Activated T-cell treated with anti-CD3 and anti-CD28 coated beads, Interleukin-2, amount 50 U/mL, for 72 hours (primary cell): Measurements from ENCODE around the gene COG5. TPM values are rescaled to one million over a fixed set of nuclear protein-coding genes. Genes with fewer than 3 reads are reported as not detected.

Source experiments
- ATAC-seq, 2 donors: fragments of 150-1000 bp; cut with Tn5 transposase; replicated peaks in 1 of 2; 2 replicates each; pipeline ENCODE4 v1.10.0; 2021; ENCODE audit warnings: moderate library complexity in 2 of 2, mild to moderate bottlenecking in 1 of 2
- DNase-seq, 2 donors: peaks; one replicate each; pipeline ENCODE4 v3.0.0; 2021 to 2022; ENCODE audit warnings: mixed read lengths in 1 of 2
- H3K27ac Mint-ChIP-seq: one replicate; pipeline ENCODE4 v1.8.0; 2022; ENCODE audit warnings: mild to moderate bottlenecking, moderate library complexity, mixed read lengths
- H3K27me3 Mint-ChIP-seq: one replicate; pipeline ENCODE4 v1.8.0; 2022; ENCODE audit warnings: low read depth, mixed read lengths
- H3K36me3 Mint-ChIP-seq, 2 donors: one replicate each; pipeline ENCODE4 v1.8.0; 2022; ENCODE audit warnings: mixed read lengths in 2 of 2, mild to moderate bottlenecking in 1 of 2; ENCODE audit not compliant: insufficient read depth in 2 of 2
- H3K4me1 Mint-ChIP-seq: one replicate; pipeline ENCODE4 v1.8.0; 2022; ENCODE audit warnings: low read depth, mixed read lengths
- H3K4me3 Mint-ChIP-seq, 2 donors: one replicate each; pipeline ENCODE4 v1.8.0; 2022; ENCODE audit warnings: mild to moderate bottlenecking in 2 of 2, mixed read lengths in 2 of 2, moderate library complexity in 2 of 2
- H3K9me3 Mint-ChIP-seq, 2 donors: one replicate each; pipeline ENCODE4 v1.8.0; 2022; ENCODE audit warnings: mixed read lengths in 2 of 2
- total RNA-seq, 2 donors: library from RNA; stranded (reverse); gene quantifications; one replicate each; pipeline ENCODE4 v1.2.3, GENCODE V29; 2022

COG5 gene
- total RNA-seq, 2 donors from 2014 or later, result 30.4 to 55.5 TPM

GRCh38 chr7:107315716-107316220 lies 248.0 kb downstream of the COG5 start:
- ATAC-seq (no peak), DNase-seq (no peak)
- H3K4me3 Mint-ChIP-seq, result no peak overlapping the region
- H3K27ac Mint-ChIP-seq, result peak overlapping the region; percentile 49
- no peaks in the 10 kb centered on the region for H3K4me1 Mint-ChIP-seq
- H3K36me3 Mint-ChIP-seq, result peaks cover 2 to 4% of the 10 kb centered on the region in 2 donors
- H3K9me3 Mint-ChIP-seq, result no peaks in the 10 kb centered on the region
- no peaks in the 10 kb centered on the region for H3K27me3 Mint-ChIP-seq

GRCh38 chr7:107313355-107313754 lies 250.4 kb downstream of the COG5 start:
- Mint-ChIP-seq H3K27me3 (no peaks in the 10 kb centered on the region), H3K9me3 (no peaks in the 10 kb centered on the region), H3K27ac (no peak overlapping the region), H3K4me3 (no peak overlapping the region), H3K36me3 (peaks cover 1 to 2% of the 10 kb centered on the region in 2 donors), H3K4me1 (no peaks in the 10 kb centered on the region)
- ATAC-seq, result no peak
- DNase-seq, result no peak

- Mint-ChIP-seq H3K4me1 (no peaks in the 10 kb centered on the region), H3K36me3 (peaks cover 1 to 2% of the 10 kb centered on the region in 2 donors), H3K4me3 (peak overlapping the region in 1 of 2 donors; percentile 11), H3K27ac (peak overlapping the region; percentile 14), H3K27me3 (no peaks in the 10 kb centered on the region), H3K9me3 (no peaks in the 10 kb centered on the region)
- DNase-seq (no peak), ATAC-seq (peak in 1 of 2 donors; percentile 83)
These were observed 251.3 kb downstream of the COG5 start for GRCh38 chr7:107312418-107312817.

- no peak for ATAC-seq
- Mint-ChIP-seq H3K9me3 (no peaks in the 10 kb centered on the region), H3K4me3 (no peak overlapping the region), H3K27me3 (no peaks in the 10 kb centered on the region), H3K36me3 (peaks cover 1 to 3% of the 10 kb centered on the region in 2 donors), H3K4me1 (no peaks in the 10 kb centered on the region), H3K27ac (no peak overlapping the region)
- no peak for DNase-seq
These were observed 254.4 kb downstream of the COG5 start for GRCh38 chr7:107309296-107309695.

- DNase-seq (no peak), ATAC-seq (no peak)
- no peaks in the 10 kb centered on the region for H3K27me3 Mint-ChIP-seq
- no peak overlapping the region for H3K4me3 Mint-ChIP-seq
- H3K27ac Mint-ChIP-seq, result no peak overlapping the region
- H3K9me3 Mint-ChIP-seq, result no peaks in the 10 kb centered on the region
- peaks cover 1 to 3% of the 10 kb centered on the region in 2 donors for H3K36me3 Mint-ChIP-seq
- no peaks in the 10 kb centered on the region for H3K4me1 Mint-ChIP-seq
These were observed 259.1 kb downstream of the COG5 start for GRCh38 chr7:107304636-107305035.

GRCh38 chr7:107304063-107304462 lies 259.7 kb downstream of the COG5 start:
- no peak overlapping the region for H3K27ac Mint-ChIP-seq
- no peaks in the 10 kb centered on the region for H3K27me3 Mint-ChIP-seq
- H3K9me3 Mint-ChIP-seq, result no peaks in the 10 kb centered on the region
- H3K4me1 Mint-ChIP-seq, result no peaks in the 10 kb centered on the region
- H3K4me3 Mint-ChIP-seq, result no peak overlapping the region
- H3K36me3 Mint-ChIP-seq, result peaks cover 1 to 3% of the 10 kb centered on the region in 2 donors
- ATAC-seq (no peak), DNase-seq (no peak)

- no peak for ATAC-seq
- Mint-ChIP-seq H3K27me3 (no peaks in the 10 kb centered on the region), H3K9me3 (no peaks in the 10 kb centered on the region), H3K4me3 (no peak overlapping the region), H3K36me3 (peaks cover 1 to 3% of the 10 kb centered on the region in 2 donors), H3K4me1 (no peaks in the 10 kb centered on the region), H3K27ac (no peak overlapping the region)
- no peak for DNase-seq
These were observed 261.4 kb downstream of the COG5 start for GRCh38 chr7:107302250-107302847.

GRCh38 chr7:107294182-107294581 lies 269.5 kb downstream of the COG5 start:
- no peak for DNase-seq
- Mint-ChIP-seq H3K4me3 (no peak overlapping the region), H3K9me3 (no peaks in the 10 kb centered on the region), H3K4me1 (no peaks in the 10 kb centered on the region), H3K27me3 (no peaks in the 10 kb centered on the region), H3K27ac (no peak overlapping the region), H3K36me3 (peaks cover 6 to 7% of the 10 kb centered on the region in 2 donors)
- no peak for ATAC-seq

GRCh38 chr7:107292591-107292990 lies 271.1 kb downstream of the COG5 start:
- Mint-ChIP-seq H3K27ac (no peak overlapping the region), H3K4me1 (no peaks in the 10 kb centered on the region)
- no peak for ATAC-seq

GRCh38 chr7:107291434-107291833 lies 272.3 kb downstream of the COG5 start:
- DNase-seq (no peak), ATAC-seq (no peak)
- no peaks in the 10 kb centered on the region for H3K27me3 Mint-ChIP-seq

More at GRCh38 chr7:107292591-107292990, 271.1 kb downstream of the COG5 start:
- H3K36me3 Mint-ChIP-seq, result peaks cover 6 to 7% of the 10 kb centered on the region in 2 donors
- H3K4me3 Mint-ChIP-seq, result no peak overlapping the region
- H3K27me3 Mint-ChIP-seq, result no peaks in the 10 kb centered on the region
- no peaks in the 10 kb centered on the region for H3K9me3 Mint-ChIP-seq
- no peak for DNase-seq

GRCh38 chr7:107286751-107287621 lies 276.7 kb downstream of the COG5 start:
- H3K27ac Mint-ChIP-seq, result no peak overlapping the region
- H3K27me3 Mint-ChIP-seq, result no peaks in the 10 kb centered on the region
- DNase-seq (no peak), ATAC-seq (no peak)
- H3K9me3 Mint-ChIP-seq, result no peaks in the 10 kb centered on the region
- H3K4me3 Mint-ChIP-seq, result no peak overlapping the region
- peaks cover 0 to 2% of the 10 kb centered on the region in 2 donors for H3K36me3 Mint-ChIP-seq
- no peaks in the 10 kb centered on the region for H3K4me1 Mint-ChIP-seq

More at GRCh38 chr7:107291434-107291833, 272.3 kb downstream of the COG5 start:
- Mint-ChIP-seq H3K27ac (peak overlapping the region; percentile 14), H3K36me3 (peaks cover 6 to 7% of the 10 kb centered on the region in 2 donors), H3K4me1 (no peaks in the 10 kb centered on the region), H3K9me3 (no peaks in the 10 kb centered on the region), H3K4me3 (no peak overlapping the region)

GRCh38 chr7:107284911-107285479 lies 278.7 kb downstream of the COG5 start:
- no peaks in the 10 kb centered on the region for H3K36me3 Mint-ChIP-seq
- no peak overlapping the region for H3K4me3 Mint-ChIP-seq
- DNase-seq (no peak), ATAC-seq (no peak)
- H3K27me3 Mint-ChIP-seq, result no peaks in the 10 kb centered on the region
- H3K4me1 Mint-ChIP-seq, result no peaks in the 10 kb centered on the region
- H3K9me3 Mint-ChIP-seq, result no peaks in the 10 kb centered on the region
- H3K27ac Mint-ChIP-seq, result peak overlapping the region; percentile 76

- Mint-ChIP-seq H3K27ac (no peak overlapping the region), H3K27me3 (no peaks in the 10 kb centered on the region), H3K4me1 (no peaks in the 10 kb centered on the region), H3K9me3 (no peaks in the 10 kb centered on the region), H3K4me3 (no peak overlapping the region), H3K36me3 (no peaks in the 10 kb centered on the region)
- ATAC-seq (no peak), DNase-seq (no peak)
These were observed 286.4 kb downstream of the COG5 start for GRCh38 chr7:107277331-107277730.
